Stomach (tissue), 9 donors: ENCODE data around the gene VWF. TPM values are rescaled to one million over a fixed set of nuclear protein-coding genes. Genes with fewer than 3 reads are reported as not detected.

ENCODE experiments used
- DNase-seq, 2 donors: peaks; one replicate each; pipeline versions ENCODE4 v3.0.0 to v3.0.0-alpha.2; 2013 to 2019
- H3K27ac ChIP-seq, 5 donors: fragments of 200-600 bp in 4 of 5; sonication (generic) in 4 of 5; one replicate each; pipeline ENCODE4 v1.5.1; 2013 to 2019; ENCODE audit warnings: mild to moderate bottlenecking in 1 of 5, moderate library complexity in 1 of 5
- H3K27me3 ChIP-seq, 3 donors: fragments of 200-600 bp; sonication (generic); one replicate each; pipeline ENCODE4 v1.5.1; 2017 to 2019; ENCODE audit warnings: mixed run types in 1 of 3
- H3K36me3 ChIP-seq, 4 donors: fragments of 200-600 bp; sonication (generic); 1 replicate in 3 of 4; 2 replicates in 1 of 4; pipeline ENCODE4 v1.5.1; 2016 to 2019
- H3K4me1 ChIP-seq, 4 donors: fragments of 200-600 bp; sonication (generic); one replicate each; pipeline ENCODE4 v1.5.1; 2016 to 2019
- H3K4me3 ChIP-seq, 4 donors: fragments of 200-600 bp; sonication (generic) in 3 of 4; one replicate each; pipeline ENCODE4 v1.5.1; 2016 to 2019; ENCODE audit warnings: mild to moderate bottlenecking in 1 of 4
- H3K9me3 ChIP-seq, 4 donors: fragments of 200-600 bp; sonication (generic); one replicate each; pipeline ENCODE4 v1.5.1; 2016 to 2019
- EP300 ChIP-seq: sonication (generic); formaldehyde crosslinking; IDR thresholded peaks from one replicate; pipeline ENCODE4 v1.6.1; 2017; ENCODE audit warnings: antibody characterized with exemption
- POLR2A ChIP-seq, 4 donors: fragments of 450-650 bp; IDR thresholded peaks; one replicate each; pipeline ENCODE4 v1.6.1; 2016; ENCODE audit warnings: antibody characterized with exemption in 4 of 4, control low read depth in 2 of 4, mild to moderate bottlenecking in 1 of 4, moderate library complexity in 1 of 4
- POLR2AphosphoS5 ChIP-seq, 3 donors: sonication (generic); formaldehyde crosslinking; IDR thresholded peaks; one replicate each; pipeline ENCODE4 v1.6.1; 2016; ENCODE audit warnings: antibody characterized with exemption in 3 of 3
- WGBS, 5 donors: extraction: QIAGEN DNeasy Blood & Tissue Kit in 3 of 5; methylation state at CpG; one replicate each; pipeline versions ENCODE4 v1.1.5 to v1.1.7; 2013 to 2018; 5-methylcytosine and 5-hydroxymethylcytosine counted together
- intact Hi-C: fragments of 100-400 bp; cut with DNase I; formaldehyde crosslinking; loops from one replicate; pipeline ENCODE4 v1.15.1; 2023; ENCODE audit warnings: low total_unique reads
- polyA plus RNA-seq, 3 donors: library from polyadenylated mRNA; stranded (reverse); fragments of 200-250 nt; gene quantifications; one replicate each; pipeline ENCODE4 v1.2.3, GENCODE V29; 2013
- total RNA-seq, 5 donors: library from RNA; depleted of rRNA; stranded (reverse); fragments of >200 nt; gene quantifications; one replicate each; pipeline versions ENCODE4 v1.1.0 to v1.2.3, GENCODE V29; 2014 to 2016
- TF ChIP-seq, protein P1 (sequence below), 7 experiments: fragments of 450-650 bp in 4 of 7; fragments of 200-600 bp in 3 of 7; sonication (generic) in 3 of 7; IDR thresholded peaks; one replicate each; pipeline ENCODE4 v1.5.1; 2016 to 2019; ENCODE audit warnings: antibody characterized with exemption in 7 of 7, control low read depth in 2 of 7, mild to moderate bottlenecking in 1 of 7
- donor health status: healthy with polysubstance abuse.
- donor health status: Bipolar disorder and iron deficiency.
- donor health status: healthy.

The VWF gene
- total and polyA plus RNA-seq, 8 donors: 3.1 to 103 (median 50.2) TPM

DNA sequence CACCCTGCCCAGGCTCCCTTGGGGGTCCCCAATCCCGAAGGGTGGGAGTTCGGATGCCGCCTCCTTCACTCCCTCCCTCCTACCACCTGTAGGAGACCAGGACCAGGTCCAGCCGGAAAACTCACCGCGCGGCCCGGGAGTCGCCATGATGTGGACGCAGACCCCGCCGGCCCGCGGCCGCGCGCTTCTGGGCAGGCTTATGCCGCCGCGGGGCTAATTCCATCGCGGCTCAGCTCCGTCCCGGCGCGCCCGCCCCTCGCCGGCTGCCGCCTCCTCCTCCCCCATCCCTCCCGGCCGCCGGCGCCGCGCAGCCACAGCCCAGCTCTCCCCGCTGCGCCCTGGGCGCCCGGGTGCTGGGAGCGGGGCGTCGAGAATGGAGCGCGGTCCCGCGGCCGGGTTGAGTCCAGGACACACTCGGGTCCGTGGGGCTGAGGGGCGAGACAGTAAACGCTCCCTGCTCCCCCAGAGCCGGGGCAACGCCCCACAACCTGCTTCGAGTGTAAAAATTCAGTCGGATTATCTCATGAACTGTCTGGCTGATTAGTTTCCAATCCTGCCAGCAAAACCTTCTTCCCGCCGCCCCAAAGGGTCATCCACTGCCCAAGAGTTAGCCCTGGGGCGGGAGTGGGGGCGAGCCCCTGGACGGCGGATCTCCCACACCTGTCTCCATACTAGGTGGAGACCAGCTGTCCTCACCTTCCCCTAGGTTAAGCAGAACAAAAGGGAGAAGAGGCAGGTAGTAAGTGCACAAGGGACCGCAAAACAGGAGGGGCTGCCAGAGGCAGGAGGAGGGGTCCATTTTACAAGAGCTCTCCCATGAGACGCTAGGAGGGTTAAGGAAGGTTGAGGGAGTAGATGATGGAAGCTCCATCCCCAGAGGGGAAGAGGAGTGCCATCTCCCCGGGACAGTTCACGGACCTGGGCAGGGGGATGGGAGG, 179.1 kb downstream of the VWF start, which contains the start of gene ANO2:
Gene ANO2, minus strand, starts transcription at position 189 of the 938 bp plus-strand sequence. Its CDS starts 42 bp downstream, at position 147.
- H3K4me3 ChIP-seq: peak within 1 kb of the TSS; percentile 35 to 49 (median 42)
- H3K36me3 ChIP-seq: peaks cover 0 to 3% (median 0%) of the 10 kb centered on the region in 4 donors
- no peak for TF ChIP-seq EP300
- TF ChIP-seq POLR2A (IDR thresholded peaks at IDR 0.05): no peak
- TF ChIP-seq, protein P1, sequence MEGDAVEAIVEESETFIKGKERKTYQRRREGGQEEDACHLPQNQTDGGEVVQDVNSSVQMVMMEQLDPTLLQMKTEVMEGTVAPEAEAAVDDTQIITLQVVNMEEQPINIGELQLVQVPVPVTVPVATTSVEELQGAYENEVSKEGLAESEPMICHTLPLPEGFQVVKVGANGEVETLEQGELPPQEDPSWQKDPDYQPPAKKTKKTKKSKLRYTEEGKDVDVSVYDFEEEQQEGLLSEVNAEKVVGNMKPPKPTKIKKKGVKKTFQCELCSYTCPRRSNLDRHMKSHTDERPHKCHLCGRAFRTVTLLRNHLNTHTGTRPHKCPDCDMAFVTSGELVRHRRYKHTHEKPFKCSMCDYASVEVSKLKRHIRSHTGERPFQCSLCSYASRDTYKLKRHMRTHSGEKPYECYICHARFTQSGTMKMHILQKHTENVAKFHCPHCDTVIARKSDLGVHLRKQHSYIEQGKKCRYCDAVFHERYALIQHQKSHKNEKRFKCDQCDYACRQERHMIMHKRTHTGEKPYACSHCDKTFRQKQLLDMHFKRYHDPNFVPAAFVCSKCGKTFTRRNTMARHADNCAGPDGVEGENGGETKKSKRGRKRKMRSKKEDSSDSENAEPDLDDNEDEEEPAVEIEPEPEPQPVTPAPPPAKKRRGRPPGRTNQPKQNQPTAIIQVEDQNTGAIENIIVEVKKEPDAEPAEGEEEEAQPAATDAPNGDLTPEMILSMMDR (IDR thresholded peaks at IDR 0.05): no peak
- no peak for TF ChIP-seq POLR2AphosphoS5 (IDR thresholded peaks at IDR 0.05)
- H3K4me1 ChIP-seq: peaks cover 7 to 14% (median 11%) of the 10 kb centered on the region in 4 donors
- peaks cover 6 to 83% (median 48%) of the 10 kb centered on the region in 3 donors for H3K27me3 ChIP-seq
- intact Hi-C loops: no loop called here
- peaks cover 0 to 4% (median 0%) of the 10 kb centered on the region in 4 donors for H3K9me3 ChIP-seq
- WGBS, 5 donors: 6 to 16% (median 13%) methylated on average over 13 to 66 of the region's 66 CpGs
- DNase-seq: peak in 1 of 2 donors; percentile 79
- H3K27ac ChIP-seq: no peak within 1 kb of the TSS

DNA sequence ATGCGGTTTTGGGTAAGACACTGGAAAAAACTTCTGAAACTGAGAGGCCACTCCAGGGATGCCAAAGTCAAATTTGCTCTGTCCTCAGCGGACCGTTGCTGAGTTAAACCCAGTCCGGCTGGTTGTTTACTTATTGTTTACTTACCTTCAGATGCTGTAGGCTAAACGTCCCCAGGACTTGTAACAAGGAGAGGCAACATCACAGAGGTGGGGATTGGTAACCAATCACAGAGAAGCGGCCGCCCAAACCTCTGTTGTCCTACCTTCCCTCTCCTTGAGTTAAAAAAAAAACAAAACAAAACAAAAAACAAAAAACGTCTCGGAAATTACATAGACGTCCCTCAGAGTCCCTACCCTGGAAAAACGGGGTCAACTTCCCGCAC, 179.8 kb downstream of the VWF start:
- peaks cover 7 to 14% (median 11%) of the 10 kb centered on the region in 4 donors for H3K4me1 ChIP-seq
- no peak for DNase-seq
- peak overlapping the region; percentile 35 to 49 (median 42) for H3K4me3 ChIP-seq
- WGBS, 5 donors: 11 to 24% (median 19%) methylated on average over 12 of the region's 12 CpGs
- TF ChIP-seq, protein P1 (IDR thresholded peaks at IDR 0.05): no peak
- TF ChIP-seq EP300 (no peak), POLR2A (IDR thresholded peaks at IDR 0.05) (no peak), POLR2AphosphoS5 (IDR thresholded peaks at IDR 0.05) (no peak)
- H3K9me3 ChIP-seq: peaks cover 0 to 8% (median 0%) of the 10 kb centered on the region in 4 donors
- intact Hi-C loops: no loop called here
- peaks cover 6 to 77% (median 47%) of the 10 kb centered on the region in 3 donors for H3K27me3 ChIP-seq
- H3K36me3 ChIP-seq: no peaks in the 10 kb centered on the region
- no peak overlapping the region for H3K27ac ChIP-seq

DNA sequence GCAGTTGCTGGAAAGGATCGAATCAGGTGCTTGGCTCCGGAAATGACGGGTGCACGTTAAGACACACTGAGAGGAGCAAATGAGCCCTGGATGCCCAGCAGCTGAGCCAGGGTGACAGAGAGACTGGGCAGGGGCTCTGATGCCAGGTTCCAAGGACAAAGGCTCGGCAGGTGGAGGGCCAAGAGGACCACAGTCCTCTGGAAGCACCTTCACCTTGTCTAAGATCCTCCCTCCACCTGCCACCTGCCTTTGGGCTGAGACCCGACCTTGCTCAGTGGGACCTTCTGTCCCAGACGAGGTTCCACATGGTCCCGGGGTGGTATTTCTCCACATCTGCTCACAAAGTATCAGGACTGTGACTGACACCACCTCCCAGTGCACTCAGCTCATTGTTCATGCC, 180.4 kb downstream of the VWF start:
- H3K9me3 ChIP-seq: peaks cover 0 to 8% (median 0%) of the 10 kb centered on the region in 4 donors
- no peak overlapping the region for H3K27ac ChIP-seq
- no peak for DNase-seq
- H3K4me3 ChIP-seq: no peak overlapping the region
- intact Hi-C loops: no loop called here
- peaks cover 6 to 73% (median 43%) of the 10 kb centered on the region in 3 donors for H3K27me3 ChIP-seq
- peaks cover 7 to 14% (median 11%) of the 10 kb centered on the region in 4 donors for H3K4me1 ChIP-seq
- WGBS, 5 donors: 77 to 85% (median 81%) methylated on average over 8 of the region's 8 CpGs
- no peaks in the 10 kb centered on the region for H3K36me3 ChIP-seq
- TF ChIP-seq, protein P1 (IDR thresholded peaks at IDR 0.05): no peak
- TF ChIP-seq POLR2AphosphoS5 (IDR thresholded peaks at IDR 0.05): no peak
- no peak for TF ChIP-seq EP300
- no peak for TF ChIP-seq POLR2A (IDR thresholded peaks at IDR 0.05)

DNA sequence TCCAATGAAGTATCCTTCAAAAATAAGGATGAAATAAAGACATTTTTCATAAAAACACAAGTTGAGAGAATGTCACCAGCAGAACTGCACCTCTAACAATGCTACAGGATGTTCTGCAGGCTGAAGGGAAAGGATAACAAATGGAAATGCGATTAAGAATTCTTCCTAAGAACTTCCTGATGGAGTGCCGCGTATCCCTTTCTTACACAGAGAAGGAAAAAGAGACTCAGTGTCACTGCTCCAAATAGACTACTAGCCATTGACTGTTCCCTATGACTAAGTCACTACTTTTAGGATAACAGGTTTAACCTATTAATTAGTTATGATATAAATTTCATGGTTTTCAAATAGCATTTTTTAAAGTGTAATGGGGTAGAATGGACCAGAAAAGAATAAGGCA, 182.6 kb downstream of the VWF start:
- Histone ChIP-seq H3K4me1 (peaks cover 7 to 14% (median 11%) of the 10 kb centered on the region in 4 donors), H3K27me3 (peaks cover 6 to 65% (median 39%) of the 10 kb centered on the region in 3 donors), H3K36me3 (no peaks in the 10 kb centered on the region), H3K4me3 (no peak overlapping the region), H3K9me3 (peaks cover 0 to 8% (median 0%) of the 10 kb centered on the region in 4 donors), H3K27ac (no peak overlapping the region)
- intact Hi-C loops: no loop called here
- TF ChIP-seq POLR2A (IDR thresholded peaks at IDR 0.05): no peak
- TF ChIP-seq, protein P1 (IDR thresholded peaks at IDR 0.05): no peak
- 74 to 87% (median 84%) methylated on average over 3 of the region's 3 CpGs for WGBS, 5 donors
- DNase-seq: no peak
